Dermis microvascular lymphatic vessel endothelial cell (primary cell): ENCODE results near the gene DIPK1B. TPM values are rescaled to one million over a fixed set of nuclear protein-coding genes. Genes with fewer than 3 reads are reported as not detected.
"Not testable (repeated sequence)": the region's sequence is repeated elsewhere in the genome, so short reads cannot be mapped to it uniquely, and the experiment has no call there.

Experiments
- DNase-seq, 2 donors: peaks; one replicate each; pipeline versions ENCODE4 v3.0.0 to v3.0.0-alpha.2; 2010; ENCODE audit warnings: low read depth in 2 of 2
- total RNA-seq: library from RNA; depleted of rRNA; stranded (reverse); fragments of >200 nt; gene quantifications from 2 replicates; pipeline ENCODE4 v1.2.1, GENCODE V29; 2014

Gene DIPK1B
- total RNA-seq, 1 donor from 2014 or later: 93.8 TPM

DNA sequence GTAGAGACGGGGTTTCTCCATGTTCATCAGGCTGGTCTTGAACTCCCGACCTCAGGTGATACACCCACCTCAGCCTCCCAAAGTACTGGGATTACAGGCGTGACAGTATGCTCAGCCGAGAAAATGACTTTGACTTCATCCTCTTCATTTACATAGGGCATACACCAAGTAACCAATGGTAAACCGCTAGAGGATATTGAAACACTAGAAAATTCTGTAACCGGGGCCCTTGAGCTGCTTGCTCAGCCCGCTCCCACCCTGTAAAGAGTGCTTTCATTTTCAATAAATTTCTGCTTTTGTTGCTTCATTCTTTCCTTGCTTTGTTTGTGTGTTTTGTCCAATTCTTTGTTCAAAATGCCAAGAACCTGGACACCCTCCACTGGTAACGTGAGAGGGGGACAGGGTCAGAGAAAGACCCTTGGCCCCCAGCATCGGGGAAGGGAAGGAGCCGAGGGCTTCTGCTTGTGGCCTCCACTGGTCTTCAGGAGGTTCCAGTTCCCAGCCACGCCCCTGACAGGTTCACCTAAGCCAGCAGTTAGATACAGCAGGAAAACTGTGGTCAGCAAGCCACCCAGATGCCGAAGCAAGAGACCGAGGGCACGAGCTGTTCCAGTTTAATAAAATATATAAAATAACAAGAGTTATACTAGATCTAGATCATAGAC, 53.5 kb downstream of the DIPK1B start:
- not testable (repeated sequence) for DNase-seq

DNA sequence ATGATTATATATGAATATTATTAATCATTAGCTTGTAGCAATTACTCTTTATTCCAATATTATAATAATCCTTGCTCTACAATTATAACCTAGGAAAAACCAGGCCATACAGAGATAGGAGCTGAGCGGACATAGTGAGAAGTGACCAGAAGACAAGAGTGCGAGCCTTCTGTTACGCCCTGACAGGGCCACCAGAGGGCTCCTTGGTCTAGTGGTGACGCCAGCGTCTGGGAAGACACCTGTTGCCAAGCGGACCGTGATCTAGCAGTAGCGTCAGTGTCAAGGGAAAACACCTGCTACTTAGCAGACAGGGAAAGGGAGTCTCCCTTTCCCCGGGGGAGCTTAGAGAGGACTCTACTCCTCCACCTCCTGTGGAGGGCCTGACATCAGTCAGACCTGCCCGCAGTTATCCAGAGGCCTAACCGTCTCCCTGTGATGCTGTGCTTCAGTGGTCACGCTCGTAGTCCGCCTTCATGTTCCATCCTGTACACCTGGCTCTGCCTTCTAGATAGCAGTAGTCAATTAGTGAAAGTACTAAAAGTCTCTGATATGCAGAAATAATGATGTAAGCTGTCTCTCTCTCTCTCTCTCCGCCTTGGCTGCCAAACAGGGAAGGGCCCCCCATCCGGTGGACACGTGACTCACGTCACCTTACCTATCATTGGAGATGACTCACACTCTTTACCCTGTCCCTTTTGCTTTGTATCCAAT, 54.2 kb downstream of the DIPK1B start:
- DNase-seq: peak in 1 of 2 donors; percentile 50

GRCh38 chr9:136769710-136770191, 57.4 kb downstream of the DIPK1B start:
- DNase-seq: peak in 1 of 2 donors; percentile 32

DNA sequence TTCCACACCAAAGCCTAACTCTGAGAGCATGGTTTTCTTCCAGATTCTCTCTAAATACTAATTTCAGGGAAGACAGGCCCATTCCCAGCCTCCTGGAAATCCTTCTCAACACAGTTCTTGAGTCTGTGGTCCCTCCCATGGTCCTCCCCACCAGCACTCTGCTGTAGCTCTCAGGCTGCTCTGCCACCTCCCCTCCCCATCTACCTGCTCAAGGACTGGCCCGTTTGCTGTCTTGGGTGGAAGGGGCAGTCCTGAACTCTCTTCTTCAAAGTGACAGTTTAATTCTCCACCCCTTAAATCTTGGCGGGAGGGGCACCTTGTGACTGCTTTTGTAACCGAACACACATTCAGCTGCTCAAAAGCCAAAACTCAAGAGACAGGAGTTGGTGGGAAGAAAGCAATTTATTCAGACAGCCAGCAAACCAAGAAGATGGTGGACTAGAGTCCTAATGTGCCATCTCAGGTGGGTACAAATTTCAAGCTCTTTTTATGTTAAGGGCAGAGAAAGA, 59.6 kb downstream of the DIPK1B start:
- no peak for DNase-seq

GRCh38 chr9:136773386-136774044, 61.1 kb downstream of the DIPK1B start:
- DNase-seq: peak in 1 of 2 donors; percentile 42

Other genes starting within 250 kb of the DIPK1B start
- 12.1 and 25.0 TPM in 2 replicates for gene SEC16A, start 229.5 kb upstream of the DIPK1B start, total RNA-seq
- 70.2 and 159 TPM in 2 replicates for gene NOTCH1, start 166.5 kb upstream of the DIPK1B start, total RNA-seq
- 330 and 460 TPM in 2 replicates for gene EGFL7, start 49.7 kb upstream of the DIPK1B start, total RNA-seq
- 38.3 and 47.9 TPM in 2 replicates for gene AGPAT2, start 25.1 kb upstream of the DIPK1B start, total RNA-seq
- gene LCN10, start 30.4 kb downstream of the DIPK1B start, total RNA-seq: 0.13 TPM in 1 of 2 replicates, not detected in the other
- gene LCN6, start 36.0 kb downstream of the DIPK1B start, total RNA-seq: 0.13 TPM in 1 of 2 replicates, not detected in the other
- gene LCN8, start 45.7 kb downstream of the DIPK1B start, total RNA-seq: not detected in 2 replicates
- 0.13 TPM in 1 of 2 replicates, not detected in the other for gene LCN15, start 51.9 kb downstream of the DIPK1B start, total RNA-seq
- 54.1 and 58.8 TPM in 2 replicates for gene TMEM141, start 78.8 kb downstream of the DIPK1B start, total RNA-seq
- 0.26 and 0.51 TPM in 2 replicates for gene CCDC183, start 83.8 kb downstream of the DIPK1B start, total RNA-seq
- gene RABL6, start 95.4 kb downstream of the DIPK1B start, total RNA-seq: 51.1 and 67.6 TPM in 2 replicates
- gene AJM1, start 129.9 kb downstream of the DIPK1B start, total RNA-seq: 0.51 and 0.89 TPM in 2 replicates
- gene PHPT1, start 136.8 kb downstream of the DIPK1B start, total RNA-seq: 207 and 242 TPM in 2 replicates
- gene MAMDC4, start 139.8 kb downstream of the DIPK1B start, total RNA-seq: 0.64 and 1.1 TPM in 2 replicates
- 236 and 240 TPM in 2 replicates for gene EDF1, start 153.7 kb downstream of the DIPK1B start, total RNA-seq
- 13.0 and 21.9 TPM in 2 replicates for gene TRAF2, start 173.9 kb downstream of the DIPK1B start, total RNA-seq
- gene FBXW5, start 232.2 kb downstream of the DIPK1B start, total RNA-seq: 130 and 218 TPM in 2 replicates
- gene C8G, start 232.7 kb downstream of the DIPK1B start, total RNA-seq: 0.51 and 0.77 TPM in 2 replicates
- gene LCN12, start 239.7 kb downstream of the DIPK1B start, total RNA-seq: not detected in 2 replicates